ENCODE data around the gene GRIA1.

GRIA1 gene

GRCh38 chr5:153461341-153461740 is 29.1 kb upstream of the GRIA1 start:
- H2BK5ac ChIP-seq (ENCODE audit: low read depth, low read length, poor library complexity, severe bottlenecking): no peak overlapping the region
- H3K14ac ChIP-seq (ENCODE audit: low read length in 2 of 2): no peak overlapping the region
- DNase-seq: no peak
- H2BK120ac ChIP-seq (ENCODE audit: low read depth, low read length): no peak overlapping the region
- peak overlapping the region; percentile 44 for H4K91ac ChIP-seq (ENCODE audit: low read length)
- no peak overlapping the region for H4K8ac ChIP-seq (ENCODE audit: low read length)
- H3K4ac ChIP-seq (ENCODE audit: low read depth in 1 of 2, low read length in 2 of 2): no peak overlapping the region
- no peak overlapping the region for H3K4me3 ChIP-seq (ENCODE audit: insufficient read depth in 1 of 2, low read depth in 1 of 2, low read length in 2 of 2)
- H3K4me1 ChIP-seq (ENCODE audit: control insufficient read depth, insufficient read depth, low read depth, low read length): no peaks in the 10 kb centered on the region
- no peak overlapping the region for H3K4me2 ChIP-seq (ENCODE audit: low read length, poor library complexity, severe bottlenecking)
- peak overlapping the region; percentile 7 to 96 for H2BK12ac ChIP-seq (ENCODE audit: low read length in 2 of 2)
- H3K27me3 ChIP-seq (ENCODE audit: control insufficient read depth in 1 of 2, insufficient read depth in 1 of 2, low read length in 2 of 2): no peaks in the 10 kb centered on the region
- no peak overlapping the region for H2AK5ac ChIP-seq (ENCODE audit: low read length, severe bottlenecking)
- no peaks in the 10 kb centered on the region for H3K9me3 ChIP-seq (ENCODE audit: control insufficient read depth, low read length)
- H3K79me1 ChIP-seq (replicated peaks; ENCODE audit: low read length, poor library complexity, severe bottlenecking): no peaks in the 10 kb centered on the region
- 100% methylated on average over 2 of the region's 2 CpGs for WGBS
- H3K18ac ChIP-seq (ENCODE audit: low read depth in 1 of 2, low read length in 2 of 2): no peak overlapping the region
- H3K36me3 ChIP-seq (ENCODE audit: control insufficient read depth in 1 of 2, insufficient read depth in 2 of 2, low read depth in 1 of 2, low read length in 2 of 2): no peaks in the 10 kb centered on the region
- H2BK15ac ChIP-seq (ENCODE audit: low read depth, poor library complexity, severe bottlenecking): peak overlapping the region; percentile 74
- no peak overlapping the region for H3K27ac ChIP-seq (ENCODE audit: low read length, poor library complexity, severe bottlenecking)
- no peak overlapping the region for H2AFZ ChIP-seq (ENCODE audit: low read depth, low read length)
- no peak overlapping the region for H3K23ac ChIP-seq (ENCODE audit: low read length in 2 of 2)
- H3K9ac ChIP-seq (ENCODE audit: low read length): no peak overlapping the region

- Histone ChIP-seq H3K14ac (ENCODE audit: low read length in 2 of 2) (no peak overlapping the region), H3K9ac (ENCODE audit: low read length) (peak overlapping the region; percentile 45), H3K4me2 (ENCODE audit: low read length, poor library complexity, severe bottlenecking) (no peak overlapping the region), H3K18ac (ENCODE audit: low read depth in 1 of 2, low read length in 2 of 2) (no peak overlapping the region), H3K4ac (ENCODE audit: low read depth in 1 of 2, low read length in 2 of 2) (no peak overlapping the region), H3K27me3 (ENCODE audit: control insufficient read depth in 1 of 2, insufficient read depth in 1 of 2, low read length in 2 of 2) (no peaks in the 10 kb centered on the region), H2AK5ac (ENCODE audit: low read length, severe bottlenecking) (no peak overlapping the region), H2BK120ac (ENCODE audit: low read depth, low read length) (no peak overlapping the region), H3K4me1 (ENCODE audit: control insufficient read depth, insufficient read depth, low read depth, low read length) (no peaks in the 10 kb centered on the region), H3K79me1 (replicated peaks; ENCODE audit: low read length, poor library complexity, severe bottlenecking) (no peaks in the 10 kb centered on the region), H3K23ac (ENCODE audit: low read length in 2 of 2) (no peak overlapping the region), H3K4me3 (ENCODE audit: insufficient read depth in 1 of 2, low read depth in 1 of 2, low read length in 2 of 2) (peak overlapping the region in 1 of 2 experiments; percentile 53), H2AFZ (ENCODE audit: low read depth, low read length) (no peak overlapping the region), H2BK5ac (ENCODE audit: low read depth, low read length, poor library complexity, severe bottlenecking) (no peak overlapping the region), H4K91ac (ENCODE audit: low read length) (no peak overlapping the region), H3K36me3 (ENCODE audit: control insufficient read depth in 1 of 2, insufficient read depth in 2 of 2, low read depth in 1 of 2, low read length in 2 of 2) (no peaks in the 10 kb centered on the region), H2BK12ac (ENCODE audit: low read length in 2 of 2) (no peak overlapping the region), H3K27ac (ENCODE audit: low read length, poor library complexity, severe bottlenecking) (no peak overlapping the region), H4K8ac (ENCODE audit: low read length) (no peak overlapping the region), H3K9me3 (ENCODE audit: control insufficient read depth, low read length) (no peaks in the 10 kb centered on the region), H2BK15ac (ENCODE audit: low read depth, poor library complexity, severe bottlenecking) (no peak overlapping the region)
- peak; percentile 92 for DNase-seq
- WGBS: 0% methylated on average over 1 of the region's 2 CpGs
Observed at GRCh38 chr5:153463806-153464205, 26.7 kb upstream of the GRIA1 start.

GRCh38 chr5:153467546-153467945 is 22.9 kb upstream of the GRIA1 start:
- Histone ChIP-seq H2BK15ac (ENCODE audit: low read depth, poor library complexity, severe bottlenecking) (no peak overlapping the region), H2AK5ac (ENCODE audit: low read length, severe bottlenecking) (no peak overlapping the region), H3K9me3 (ENCODE audit: control insufficient read depth, low read length) (no peaks in the 10 kb centered on the region), H2BK5ac (ENCODE audit: low read depth, low read length, poor library complexity, severe bottlenecking) (no peak overlapping the region), H4K91ac (ENCODE audit: low read length) (no peak overlapping the region), H2BK120ac (ENCODE audit: low read depth, low read length) (no peak overlapping the region), H3K79me1 (replicated peaks; ENCODE audit: low read length, poor library complexity, severe bottlenecking) (no peaks in the 10 kb centered on the region), H2BK12ac (ENCODE audit: low read length in 2 of 2) (no peak overlapping the region), H3K14ac (ENCODE audit: low read length in 2 of 2) (no peak overlapping the region), H3K4me1 (ENCODE audit: control insufficient read depth, insufficient read depth, low read depth, low read length) (no peaks in the 10 kb centered on the region), H3K18ac (ENCODE audit: low read depth in 1 of 2, low read length in 2 of 2) (no peak overlapping the region), H2AFZ (ENCODE audit: low read depth, low read length) (no peak overlapping the region), H3K27me3 (ENCODE audit: control insufficient read depth in 1 of 2, insufficient read depth in 1 of 2, low read length in 2 of 2) (no peaks in the 10 kb centered on the region), H3K27ac (ENCODE audit: low read length, poor library complexity, severe bottlenecking) (no peak overlapping the region), H3K4ac (ENCODE audit: low read depth in 1 of 2, low read length in 2 of 2) (no peak overlapping the region), H3K9ac (ENCODE audit: low read length) (no peak overlapping the region), H3K4me3 (ENCODE audit: insufficient read depth in 1 of 2, low read depth in 1 of 2, low read length in 2 of 2) (no peak overlapping the region), H4K8ac (ENCODE audit: low read length) (no peak overlapping the region), H3K23ac (ENCODE audit: low read length in 2 of 2) (no peak overlapping the region), H3K4me2 (ENCODE audit: low read length, poor library complexity, severe bottlenecking) (no peak overlapping the region), H3K36me3 (ENCODE audit: control insufficient read depth in 1 of 2, insufficient read depth in 2 of 2, low read depth in 1 of 2, low read length in 2 of 2) (no peaks in the 10 kb centered on the region)
- DNase-seq: no peak

GRCh38 chr5:153469423-153469822 is 21.0 kb upstream of the GRIA1 start:
- no peak overlapping the region for H3K14ac ChIP-seq (ENCODE audit: low read length in 2 of 2)
- no peak overlapping the region for H2AFZ ChIP-seq (ENCODE audit: low read depth, low read length)
- DNase-seq: no peak
- no peaks in the 10 kb centered on the region for H3K27me3 ChIP-seq (ENCODE audit: control insufficient read depth in 1 of 2, insufficient read depth in 1 of 2, low read length in 2 of 2)
- H2BK15ac ChIP-seq (ENCODE audit: low read depth, poor library complexity, severe bottlenecking): no peak overlapping the region
- no peak overlapping the region for H2BK120ac ChIP-seq (ENCODE audit: low read depth, low read length)
- no peak overlapping the region for H3K23ac ChIP-seq (ENCODE audit: low read length in 2 of 2)
- H3K9ac ChIP-seq (ENCODE audit: low read length): no peak overlapping the region
- no peak overlapping the region for H3K27ac ChIP-seq (ENCODE audit: low read length, poor library complexity, severe bottlenecking)
- 98% methylated on average over 3 of the region's 3 CpGs for WGBS
- no peak overlapping the region for H3K4ac ChIP-seq (ENCODE audit: low read depth in 1 of 2, low read length in 2 of 2)
- no peak overlapping the region for H3K18ac ChIP-seq (ENCODE audit: low read depth in 1 of 2, low read length in 2 of 2)
- H3K4me1 ChIP-seq (ENCODE audit: control insufficient read depth, insufficient read depth, low read depth, low read length): no peaks in the 10 kb centered on the region
- H3K36me3 ChIP-seq (ENCODE audit: control insufficient read depth in 1 of 2, insufficient read depth in 2 of 2, low read depth in 1 of 2, low read length in 2 of 2): no peaks in the 10 kb centered on the region
- no peak overlapping the region for H4K8ac ChIP-seq (ENCODE audit: low read length)
- no peak overlapping the region for H2BK12ac ChIP-seq (ENCODE audit: low read length in 2 of 2)
- no peak overlapping the region for H3K4me3 ChIP-seq (ENCODE audit: insufficient read depth in 1 of 2, low read depth in 1 of 2, low read length in 2 of 2)
- H4K91ac ChIP-seq (ENCODE audit: low read length): no peak overlapping the region
- no peak overlapping the region for H2BK5ac ChIP-seq (ENCODE audit: low read depth, low read length, poor library complexity, severe bottlenecking)
- peaks cover 3% of the 10 kb centered on the region for H3K9me3 ChIP-seq (ENCODE audit: control insufficient read depth, low read length)
- no peaks in the 10 kb centered on the region for H3K79me1 ChIP-seq (replicated peaks; ENCODE audit: low read length, poor library complexity, severe bottlenecking)
- H2AK5ac ChIP-seq (ENCODE audit: low read length, severe bottlenecking): no peak overlapping the region
- no peak overlapping the region for H3K4me2 ChIP-seq (ENCODE audit: low read length, poor library complexity, severe bottlenecking)
